IMR-90 (cell line): ENCODE results near the gene DNM2. TPM values are rescaled to one million over a fixed set of nuclear protein-coding genes. Genes with fewer than 3 reads are reported as not detected.

Experiments
- ATAC-seq: fragments of 200-7000 bp; cut with Tn5 transposase; 2 replicates; pipeline ENCODE4 v1.9.1; 2020; ENCODE audit warnings: low read depth, mild to moderate bottlenecking, moderate library complexity
- BruUV-seq: library from RNA; stranded (reverse); fragments of 400-500 nt; replicated peaks from 2 replicates; lab custom pipeline; 2021; lab: Mats Ljungman, UMichigan
- CTCF ChIA-PET: fragments of 300-600 bp; formaldehyde crosslinking; extraction: SDS; loops from one replicate; lab custom pipeline; 2021; ENCODE audit warnings: antibody characterized with exemption; lab: Yijun Ruan, JAX
- POLR2A ChIA-PET: fragments of 300-600 bp; sonication (Branson Sonifier 250); formaldehyde crosslinking; loops from one replicate; lab custom pipeline; 2022; ENCODE audit warnings: antibody characterized with exemption; ENCODE audit not compliant: unreplicated experiment; lab: Charles Lee
- DNase-seq: peaks from one replicate; pipeline ENCODE4 v3.0.0; 2013
- H2AFZ ChIP-seq: replicated peaks from 2 replicates; pipeline ENCODE3; 2013; ENCODE audit warnings: low read length, mild to moderate bottlenecking; ENCODE audit not compliant: poor library complexity
- H2AK5ac ChIP-seq: 2 replicates; pipeline ENCODE4 v1.6.1; 2013; ENCODE audit warnings: low read depth, low read length, inconsistent platforms
- H2AK9ac ChIP-seq: replicated peaks from 2 replicates; pipeline ENCODE3; 2013; ENCODE audit warnings: mild to moderate bottlenecking, low read depth, low read length, moderate library complexity; ENCODE audit not compliant: poor library complexity
- H2BK120ac ChIP-seq: 2 replicates; pipeline ENCODE4 v1.6.1; 2013; ENCODE audit warnings: low read depth, low read length, inconsistent platforms
- H2BK15ac ChIP-seq: 3 replicates; pipeline ENCODE4 v1.6.1; 2013; ENCODE audit warnings: low read depth, low read length, inconsistent platforms
- H2BK20ac ChIP-seq: 2 replicates; pipeline ENCODE4 v1.6.1; 2013; ENCODE audit warnings: low read depth, mild to moderate bottlenecking, inconsistent platforms, low read length, moderate library complexity
- H2BK5ac ChIP-seq: 2 replicates; pipeline ENCODE4 v1.6.1; 2013; ENCODE audit warnings: mild to moderate bottlenecking, low read depth, low read length, inconsistent platforms; ENCODE audit not compliant: poor library complexity, severe bottlenecking
- H3K14ac ChIP-seq: replicated peaks from 2 replicates; pipeline ENCODE4 v1.6.1; 2013; ENCODE audit warnings: low read depth, low read length, inconsistent platforms
- H3K18ac ChIP-seq: 2 replicates; pipeline ENCODE4 v1.6.1; 2013; ENCODE audit warnings: low read depth, low read length, control low read depth
- H3K23ac ChIP-seq: 2 replicates; pipeline ENCODE4 v1.6.1; 2013; ENCODE audit warnings: low read depth, low read length, inconsistent platforms
- H3K27ac ChIP-seq: 2 replicates; pipeline ENCODE4 v1.5.1; 2013; ENCODE audit warnings: mild to moderate bottlenecking, control low read depth, low read length; ENCODE audit not compliant: insufficient read depth
- H3K27me3 ChIP-seq: 2 replicates; pipeline ENCODE4 v1.6.1; 2013; ENCODE audit warnings: low read length; ENCODE audit not compliant: control insufficient read depth, insufficient read depth
- H3K36me3 ChIP-seq: 2 replicates; pipeline ENCODE4 v1.6.1; 2013; ENCODE audit warnings: low read length, mixed read lengths; ENCODE audit not compliant: control insufficient read depth, insufficient read depth
- H3K4ac ChIP-seq: 2 replicates; pipeline ENCODE4 v1.6.1; 2013; ENCODE audit warnings: low read depth, low read length, inconsistent platforms
- H3K4me1 ChIP-seq: 2 replicates; pipeline ENCODE4 v1.6.1; 2013; ENCODE audit warnings: low read length, mixed read lengths; ENCODE audit not compliant: control insufficient read depth, insufficient read depth
- H3K4me2 ChIP-seq: 2 replicates; pipeline ENCODE4 v1.6.1; 2013; ENCODE audit warnings: low read depth, mild to moderate bottlenecking, control low read depth, low read length, moderate library complexity
- H3K4me3 ChIP-seq: 2 replicates; pipeline ENCODE4 v1.5.1; 2013; ENCODE audit warnings: low read depth, mild to moderate bottlenecking, control low read depth, low read length, moderate library complexity; ENCODE audit not compliant: insufficient read depth
- H3K56ac ChIP-seq: 2 replicates; pipeline ENCODE4 v1.6.1; 2013; ENCODE audit warnings: low read length, inconsistent platforms; ENCODE audit not compliant: insufficient read depth; ENCODE audit errors: extremely low read depth
- H3K79me1 ChIP-seq, 2 experiments: 2 replicates each; pipeline ENCODE4 v1.6.1; 2013; ENCODE audit warnings: low read length in 2 of 2, inconsistent platforms in 1 of 2, low read depth in 1 of 2
- H3K9ac ChIP-seq: 2 replicates; pipeline ENCODE4 v1.6.1; 2013; ENCODE audit warnings: low read depth, low read length, control low read depth
- H3K9me1 ChIP-seq: 2 replicates; pipeline ENCODE4 v1.6.1; 2013; ENCODE audit warnings: low read length, inconsistent platforms; ENCODE audit not compliant: insufficient read depth
- H3K9me3 ChIP-seq: 2 replicates; pipeline ENCODE4 v1.6.1; 2013; ENCODE audit warnings: low read length; ENCODE audit not compliant: control insufficient read depth, insufficient read depth
- H4K20me1 ChIP-seq: 2 replicates; pipeline ENCODE4 v1.6.1; 2013; ENCODE audit warnings: low read length, inconsistent platforms; ENCODE audit not compliant: insufficient read depth
- H4K5ac ChIP-seq: 2 replicates; pipeline ENCODE4 v1.6.1; 2013; ENCODE audit warnings: mild to moderate bottlenecking, low read depth, low read length, control low read depth
- H4K8ac ChIP-seq, 2 experiments: 2 replicates each; pipeline ENCODE4 v1.6.1; 2013; ENCODE audit warnings: low read depth in 2 of 2, low read length in 2 of 2, control low read depth in 1 of 2, inconsistent platforms in 1 of 2
- H4K91ac ChIP-seq: 2 replicates; pipeline ENCODE4 v1.6.1; 2013; ENCODE audit warnings: low read depth, low read length, inconsistent platforms; ENCODE audit not compliant: insufficient read depth
- BHLHE40 ChIP-seq: fragments of 150-350 bp; IDR thresholded peaks from 2 replicates; pipeline ENCODE4 v1.6.1; 2016; ENCODE audit warnings: mild to moderate bottlenecking, low read depth, low read length
- CEBPB ChIP-seq: IDR thresholded peaks from 2 replicates; pipeline ENCODE4 v1.6.1; 2012; ENCODE audit warnings: low read depth, low read length, improper control_type of control experiment
- CHD1 ChIP-seq: IDR thresholded peaks from 2 replicates; pipeline ENCODE4 v1.6.1; 2012; ENCODE audit warnings: low read depth, low read length, improper control_type of control experiment
- ELK1 ChIP-seq: fragments of 150-350 bp; IDR thresholded peaks from 2 replicates; pipeline ENCODE4 v1.6.1; 2016; ENCODE audit warnings: low read depth, mild to moderate bottlenecking, low read length, moderate library complexity, borderline replicate concordance
- FOS ChIP-seq: fragments of 150-350 bp; IDR thresholded peaks from 2 replicates; pipeline ENCODE4 v1.6.1; 2016; ENCODE audit warnings: low read depth, low read length
- MAFK ChIP-seq: IDR thresholded peaks from 2 replicates; pipeline ENCODE4 v1.6.1; 2012; ENCODE audit warnings: low read depth, low read length, improper control_type of control experiment
- MAZ ChIP-seq: IDR thresholded peaks from 2 replicates; pipeline ENCODE4 v1.6.1; 2012; ENCODE audit warnings: low read depth, mild to moderate bottlenecking, low read length, improper control_type of control experiment, moderate library complexity, borderline replicate concordance
- MXI1 ChIP-seq: IDR thresholded peaks from 2 replicates; pipeline ENCODE4 v1.6.1; 2012; ENCODE audit warnings: low read depth, mild to moderate bottlenecking, low read length, moderate library complexity, borderline replicate concordance
- NFE2L2 ChIP-seq: fragments of 150-350 bp; IDR thresholded peaks from 2 replicates; pipeline ENCODE4 v1.6.1; 2016; ENCODE audit warnings: low read depth, mild to moderate bottlenecking, low read length
- POLR2A ChIP-seq: IDR thresholded peaks from 2 replicates; pipeline ENCODE4 v1.6.1; 2012; ENCODE audit warnings: mild to moderate bottlenecking, low read depth, low read length
- RAD21 ChIP-seq: IDR thresholded peaks from 2 replicates; pipeline ENCODE4 v1.6.1; 2012; ENCODE audit warnings: low read length, improper control_type of control experiment
- RCOR1 ChIP-seq: IDR thresholded peaks from 2 replicates; pipeline ENCODE4 v1.6.1; 2012; ENCODE audit warnings: mild to moderate bottlenecking, low read length, improper control_type of control experiment; ENCODE audit not compliant: insufficient replicate concordance
- RFX5 ChIP-seq: IDR thresholded peaks from 2 replicates; pipeline ENCODE4 v1.8.0; 2012; ENCODE audit warnings: low read depth, mild to moderate bottlenecking, low read length, moderate library complexity
- SMC3 ChIP-seq: fragments of 150-350 bp; IDR thresholded peaks from 2 replicates; pipeline ENCODE4 v1.6.1; 2016; ENCODE audit warnings: low read depth, mild to moderate bottlenecking, antibody characterized with exemption, low read length, moderate library complexity
- USF2 ChIP-seq: fragments of 150-350 bp; IDR thresholded peaks from 2 replicates; pipeline ENCODE4 v1.6.1; 2017; ENCODE audit warnings: mild to moderate bottlenecking, antibody characterized with exemption, low read length, low read depth
- WGBS, 2 experiments: methylation state at CpG; one replicate each; pipeline versions ENCODE4 v1.1.5 to v1.1.7; 2013; ENCODE audit warnings: missing lambda C conversion rate in 2 of 2; ENCODE audit not compliant: insufficient read length in 1 of 2; ENCODE audit errors: extremely low coverage in 2 of 2; 5-methylcytosine and 5-hydroxymethylcytosine counted together
- dilution Hi-C: fragments of 300-500 bp; cut with HindIII; formaldehyde crosslinking; loops from one replicate; pipeline ENCODE4 v1.14.3; 2018; ENCODE audit warnings: low sequenced_read_pairs; ENCODE audit not compliant: unreplicated experiment
- in situ Hi-C: fragments of 300-500 bp; cut with MboI; formaldehyde crosslinking; loops from 3 replicates; pipeline ENCODE4 v1.14.3; 2019; ENCODE audit warnings: low sequenced_read_pairs, inconsistent platforms, mixed read lengths
- intact Hi-C: fragments of 100-400 bp; cut with micrococcal nuclease; formaldehyde crosslinking; loops from 2 replicates; pipeline ENCODE4 v1.10.0; 2022
- polyA plus RNA-seq, 3 experiments: library from polyadenylated mRNA; depleted of rRNA; stranded (reverse); fragments of >200 nt; gene quantifications; 2 replicates each; pipeline ENCODE4 v1.2.3, GENCODE V29; 2012; ENCODE audit warnings: low replicate concordance in 1 of 3
- total RNA-seq: library from RNA; depleted of rRNA; stranded (reverse); fragments of >200 nt; gene quantifications from 2 replicates; pipeline ENCODE4 v1.2.3, GENCODE V29; 2012
- TF ChIP-seq, protein P1 (sequence below): conservative IDR thresholded peaks from 2 replicates; pipeline ENCODE4 v1.5.1; 2012; ENCODE audit warnings: mild to moderate bottlenecking, low read depth, low read length, improper control_type of control experiment

The DNM2 gene
- total and polyA plus RNA-seq, 2 of the 4 experiments (the other 2 are of a cell fraction), result 55.6 to 74.2 TPM

DNA sequence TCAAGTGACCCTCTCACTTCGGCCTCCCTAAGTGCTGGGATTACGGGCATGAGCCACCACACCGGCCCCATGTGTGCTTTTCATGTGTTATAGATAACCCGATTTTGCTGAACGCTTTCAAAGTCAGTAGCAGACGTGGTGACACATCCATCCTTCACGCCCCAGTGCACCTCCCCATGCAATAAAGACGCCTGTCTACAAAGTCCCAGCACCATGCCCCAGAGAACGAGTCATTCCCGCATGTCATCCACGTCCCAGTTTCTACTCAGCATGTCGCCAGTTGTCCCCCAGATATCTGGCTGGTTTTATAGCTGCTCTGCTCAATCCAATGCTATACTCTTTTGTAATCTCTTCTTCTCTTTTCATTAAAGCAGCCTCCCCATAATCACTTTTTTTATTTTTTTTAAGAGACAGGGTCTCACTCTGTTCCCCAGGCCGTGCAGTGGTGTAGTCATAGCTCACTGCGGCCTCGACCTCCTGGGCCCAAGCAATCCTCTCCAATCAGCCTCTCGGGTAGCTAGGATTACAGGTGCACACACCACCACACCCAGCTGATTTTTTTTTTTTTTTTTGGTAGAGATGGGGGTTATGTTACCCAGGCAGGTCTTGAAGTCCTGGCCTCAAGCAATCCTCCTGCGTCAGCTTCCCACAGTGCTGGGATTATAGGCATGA, 42.5 kb downstream of the DNM2 start:
- Histone ChIP-seq H3K9me1 (peaks cover 22% of the 10 kb centered on the region), H3K9me3 (no peaks in the 10 kb centered on the region), H3K27me3 (no peaks in the 10 kb centered on the region), H3K79me1 (peaks cover 16 to 84% of the 10 kb centered on the region in 2 experiments), H3K14ac (no peak overlapping the region), H3K9ac (no peak overlapping the region), H3K27ac (no peak overlapping the region), H3K4me1 (no peaks in the 10 kb centered on the region; the same call in 1 of the 2 replicates), H3K56ac (no peak overlapping the region), H2BK5ac (no peak overlapping the region), H3K18ac (no peak overlapping the region), H3K4me2 (no peak overlapping the region), H3K36me3 (peaks cover 18% of the 10 kb centered on the region), H4K91ac (no peak overlapping the region), H2BK15ac (no peak overlapping the region), H3K4ac (no peak overlapping the region), H2AK5ac (no peak overlapping the region), H2BK120ac (no peak overlapping the region), H2AK9ac (peak overlapping the region; percentile 70), H4K8ac (no peak overlapping the region), H4K20me1 (peaks cover 64% of the 10 kb centered on the region), H3K23ac (no peak overlapping the region), H4K5ac (no peak overlapping the region), H2BK20ac (no peak overlapping the region), H2AFZ (no peak overlapping the region), H3K4me3 (no peak overlapping the region)
- dilution Hi-C loops (no loop called here), in situ Hi-C loops (no loop called here), intact Hi-C loops (no loop called here)
- CTCF ChIA-PET, result interaction anchor here (0.8 kb wide), 1 partner anchor 43 kb away, joined by 3 read pairs; the partner anchor contains the start of gene DNM2
- WGBS, 2 experiments, result 80% methylated on average over 10 of the region's 17 CpGs; no CpG with 5 or more reads in 1 of the 2 experiments
- no TSS peak for BruUV-seq
- DNase-seq (no peak), ATAC-seq (no peak; the same call in 1 of the 2 replicates)
- POLR2A ChIA-PET, result no interaction called here
- TF ChIP-seq, protein P1, sequence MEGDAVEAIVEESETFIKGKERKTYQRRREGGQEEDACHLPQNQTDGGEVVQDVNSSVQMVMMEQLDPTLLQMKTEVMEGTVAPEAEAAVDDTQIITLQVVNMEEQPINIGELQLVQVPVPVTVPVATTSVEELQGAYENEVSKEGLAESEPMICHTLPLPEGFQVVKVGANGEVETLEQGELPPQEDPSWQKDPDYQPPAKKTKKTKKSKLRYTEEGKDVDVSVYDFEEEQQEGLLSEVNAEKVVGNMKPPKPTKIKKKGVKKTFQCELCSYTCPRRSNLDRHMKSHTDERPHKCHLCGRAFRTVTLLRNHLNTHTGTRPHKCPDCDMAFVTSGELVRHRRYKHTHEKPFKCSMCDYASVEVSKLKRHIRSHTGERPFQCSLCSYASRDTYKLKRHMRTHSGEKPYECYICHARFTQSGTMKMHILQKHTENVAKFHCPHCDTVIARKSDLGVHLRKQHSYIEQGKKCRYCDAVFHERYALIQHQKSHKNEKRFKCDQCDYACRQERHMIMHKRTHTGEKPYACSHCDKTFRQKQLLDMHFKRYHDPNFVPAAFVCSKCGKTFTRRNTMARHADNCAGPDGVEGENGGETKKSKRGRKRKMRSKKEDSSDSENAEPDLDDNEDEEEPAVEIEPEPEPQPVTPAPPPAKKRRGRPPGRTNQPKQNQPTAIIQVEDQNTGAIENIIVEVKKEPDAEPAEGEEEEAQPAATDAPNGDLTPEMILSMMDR, result no peak
- TF ChIP-seq ELK1 (no peak), RAD21 (no peak), MAFK (no peak), FOS (no peak), POLR2A (no peak), BHLHE40 (no peak), USF2 (no peak), RCOR1 (no peak), CEBPB (no peak), MXI1 (no peak), CHD1 (no peak), MAZ (no peak), RFX5 (no peak), SMC3 (no peak), NFE2L2 (no peak)
